Neuronal stem cell (in vitro differentiated cells): ENCODE results near the gene SLC45A2.

Source experiments
- DNase-seq: peaks from one replicate; pipeline ENCODE4 v3.0.0-alpha.2; 2013; ENCODE audit warnings: low spot score
- H2AFZ ChIP-seq: one replicate; pipeline ENCODE4 v1.6.1; 2013; ENCODE audit warnings: mild to moderate bottlenecking, low read length, inconsistent platforms
- H2AK5ac ChIP-seq: 2 replicates; pipeline ENCODE4 v1.6.1; 2013; ENCODE audit warnings: low read depth, mild to moderate bottlenecking, inconsistent platforms, low read length, moderate library complexity, mixed read lengths
- H2BK120ac ChIP-seq: 2 replicates; pipeline ENCODE4 v1.6.1; 2013; ENCODE audit warnings: low read depth, mild to moderate bottlenecking, inconsistent platforms, low read length, moderate library complexity, mixed read lengths
- H2BK12ac ChIP-seq: one replicate; pipeline ENCODE4 v1.6.1; 2013; ENCODE audit warnings: low read length, inconsistent platforms
- H2BK15ac ChIP-seq: 2 replicates; pipeline ENCODE4 v1.6.1; 2013; ENCODE audit warnings: mild to moderate bottlenecking, low read length, inconsistent platforms, mixed read lengths
- H2BK5ac ChIP-seq: one replicate; pipeline ENCODE4 v1.6.1; 2013; ENCODE audit warnings: inconsistent platforms, mild to moderate bottlenecking, low read length, moderate library complexity
- H3K14ac ChIP-seq: one replicate; pipeline ENCODE4 v1.6.1; 2013; ENCODE audit warnings: low read length, inconsistent platforms
- H3K18ac ChIP-seq: 2 replicates; pipeline ENCODE4 v1.6.1; 2013; ENCODE audit warnings: low read length, inconsistent platforms
- H3K23ac ChIP-seq: 2 replicates; pipeline ENCODE4 v1.6.1; 2013; ENCODE audit warnings: low read depth, mild to moderate bottlenecking, mixed read lengths, low read length, inconsistent platforms; ENCODE audit not compliant: poor library complexity
- H3K27ac ChIP-seq: replicated peaks from 3 replicates; pipeline ENCODE4 v1.5.1; 2013; ENCODE audit warnings: low read length, inconsistent platforms
- H3K27me3 ChIP-seq, 3 experiments: 2 replicates each; pipeline ENCODE4 v1.6.1; 2013; ENCODE audit warnings: low read length in 3 of 3, mild to moderate bottlenecking in 2 of 3, inconsistent platforms in 1 of 3, low read depth in 1 of 3, mixed read lengths in 1 of 3, moderate library complexity in 1 of 3; ENCODE audit not compliant: control insufficient read depth in 3 of 3, insufficient read depth in 3 of 3
- H3K36me3 ChIP-seq, 2 donors: replicated peaks in 1 of 2; 2 replicates each; pipeline ENCODE4 v1.6.1; 2013; ENCODE audit warnings: low read length in 2 of 2; ENCODE audit not compliant: control insufficient read depth in 2 of 2, insufficient read depth in 2 of 2
- H3K4ac ChIP-seq: 2 replicates; pipeline ENCODE4 v1.6.1; 2013; ENCODE audit warnings: inconsistent platforms, mild to moderate bottlenecking, low read length, moderate library complexity
- H3K4me1 ChIP-seq, 2 donors: 1 replicate in 1 of 2; 2 replicates in 1 of 2; pipeline ENCODE4 v1.6.1; 2013; ENCODE audit warnings: low read length in 2 of 2, low read depth in 1 of 2; ENCODE audit not compliant: control insufficient read depth in 2 of 2, insufficient read depth in 1 of 2
- H3K4me2 ChIP-seq: one replicate; pipeline ENCODE4 v1.6.1; 2013; ENCODE audit warnings: mild to moderate bottlenecking, low read length, inconsistent platforms; ENCODE audit not compliant: insufficient read depth, poor library complexity, severe bottlenecking
- H3K4me3 ChIP-seq, 2 donors: 2 replicates each; pipeline ENCODE4 v1.5.1; 2013; ENCODE audit warnings: low read length in 2 of 2, mild to moderate bottlenecking in 2 of 2, inconsistent platforms in 1 of 2, moderate library complexity in 1 of 2
- H3K79me1 ChIP-seq: one replicate; pipeline ENCODE4 v1.6.1; 2013; ENCODE audit warnings: low read depth, mild to moderate bottlenecking, inconsistent platforms, low read length, moderate library complexity
- H3K9ac ChIP-seq: one replicate; pipeline ENCODE4 v1.6.1; 2013; ENCODE audit warnings: mild to moderate bottlenecking, low read depth, low read length, inconsistent platforms; ENCODE audit not compliant: poor library complexity
- H3K9me3 ChIP-seq, 2 donors: replicated peaks in 1 of 2; 2 replicates each; pipeline versions ENCODE3 to v1.6.1; 2013; ENCODE audit warnings: low read length in 2 of 2, mild to moderate bottlenecking in 2 of 2, inconsistent platforms in 1 of 2, low read depth in 1 of 2, mixed read lengths in 1 of 2, moderate library complexity in 1 of 2; ENCODE audit not compliant: control insufficient read depth in 2 of 2, insufficient read depth in 1 of 2
- H4K8ac ChIP-seq: one replicate; pipeline ENCODE4 v1.6.1; 2013; ENCODE audit warnings: low read depth, mild to moderate bottlenecking, inconsistent platforms, low read length, moderate library complexity
- H4K91ac ChIP-seq: one replicate; pipeline ENCODE4 v1.6.1; 2013; ENCODE audit warnings: low read length, low read depth, mild to moderate bottlenecking, inconsistent platforms; ENCODE audit not compliant: poor library complexity
- WGBS, 2 donors: extraction: QIAGEN DNeasy Blood & Tissue Kit; methylation state at CpG; one replicate each; pipeline ENCODE4 v1.1.7; 2013; ENCODE audit warnings: missing lambda C conversion rate in 2 of 2, mixed read lengths in 1 of 2; ENCODE audit not compliant: insufficient read length in 2 of 2, insufficient replicate concordance in 1 of 2; ENCODE audit errors: extremely low coverage in 2 of 2; 5-methylcytosine and 5-hydroxymethylcytosine counted together

Gene SLC45A2

GRCh38 chr5:34016222-34016621 is 31.7 kb upstream of the SLC45A2 start:
- Histone ChIP-seq H2BK120ac (no peak overlapping the region), H3K14ac (no peak overlapping the region), H4K8ac (no peak overlapping the region), H3K4me1 (no peaks in the 10 kb centered on the region), H2AK5ac (no peak overlapping the region), H3K27me3 (peaks cover 0 to 2% (median 0%) of the 10 kb centered on the region in 3 experiments), H2BK15ac (no peak overlapping the region), H3K36me3 (peaks cover 0 to 13% of the 10 kb centered on the region in 2 donors), H3K79me1 (no peaks in the 10 kb centered on the region), H3K18ac (no peak overlapping the region), H3K27ac (no peak overlapping the region), H4K91ac (no peak overlapping the region), H3K23ac (no peak overlapping the region), H2BK5ac (no peak overlapping the region), H3K4me2 (no peak overlapping the region), H2BK12ac (no peak overlapping the region), H3K9ac (no peak overlapping the region), H2AFZ (no peak overlapping the region), H3K4me3 (no peak overlapping the region), H3K4ac (no peak overlapping the region), H3K9me3 (no peaks in the 10 kb centered on the region)
- WGBS, 2 donors: no CpG with 5 or more reads among the region's 5 CpGs
- DNase-seq: no peak

GRCh38 chr5:34015120-34015822 is 30.8 kb upstream of the SLC45A2 start:
- Histone ChIP-seq H3K23ac (no peak overlapping the region), H3K27ac (no peak overlapping the region), H3K36me3 (peaks cover 0 to 6% of the 10 kb centered on the region in 2 donors), H3K4me3 (no peak overlapping the region), H3K27me3 (peaks cover 0 to 2% (median 0%) of the 10 kb centered on the region in 3 experiments), H2AFZ (no peak overlapping the region), H4K8ac (no peak overlapping the region), H2BK12ac (no peak overlapping the region), H2BK15ac (no peak overlapping the region), H3K4ac (no peak overlapping the region), H3K9ac (no peak overlapping the region), H3K18ac (no peak overlapping the region), H4K91ac (no peak overlapping the region), H3K4me1 (no peaks in the 10 kb centered on the region), H3K9me3 (no peaks in the 10 kb centered on the region), H3K4me2 (no peak overlapping the region), H3K79me1 (no peaks in the 10 kb centered on the region), H2AK5ac (no peak overlapping the region), H2BK120ac (no peak overlapping the region), H2BK5ac (no peak overlapping the region), H3K14ac (no peak overlapping the region)
- WGBS, 2 donors: no CpG with 5 or more reads among the region's 4 CpGs
- DNase-seq: no peak

- no CpG with 5 or more reads among the region's 2 CpGs for WGBS, 2 donors
- Histone ChIP-seq H3K27ac (no peak overlapping the region), H3K4ac (no peak overlapping the region), H2BK15ac (no peak overlapping the region), H3K36me3 (peaks cover 0 to 4% of the 10 kb centered on the region in 2 donors), H3K4me3 (no peak overlapping the region), H2AK5ac (no peak overlapping the region), H3K4me1 (no peaks in the 10 kb centered on the region), H3K23ac (no peak overlapping the region), H3K27me3 (peaks cover 0 to 2% (median 0%) of the 10 kb centered on the region in 3 experiments), H3K4me2 (no peak overlapping the region), H4K8ac (no peak overlapping the region), H3K9ac (no peak overlapping the region), H2AFZ (no peak overlapping the region), H3K9me3 (no peaks in the 10 kb centered on the region), H3K18ac (no peak overlapping the region), H2BK120ac (no peak overlapping the region), H3K14ac (no peak overlapping the region), H2BK5ac (no peak overlapping the region), H2BK12ac (no peak overlapping the region), H3K79me1 (no peaks in the 10 kb centered on the region), H4K91ac (no peak overlapping the region)
- no peak for DNase-seq
These were observed 30.1 kb upstream of the SLC45A2 start for GRCh38 chr5:34014626-34015025.

DNA sequence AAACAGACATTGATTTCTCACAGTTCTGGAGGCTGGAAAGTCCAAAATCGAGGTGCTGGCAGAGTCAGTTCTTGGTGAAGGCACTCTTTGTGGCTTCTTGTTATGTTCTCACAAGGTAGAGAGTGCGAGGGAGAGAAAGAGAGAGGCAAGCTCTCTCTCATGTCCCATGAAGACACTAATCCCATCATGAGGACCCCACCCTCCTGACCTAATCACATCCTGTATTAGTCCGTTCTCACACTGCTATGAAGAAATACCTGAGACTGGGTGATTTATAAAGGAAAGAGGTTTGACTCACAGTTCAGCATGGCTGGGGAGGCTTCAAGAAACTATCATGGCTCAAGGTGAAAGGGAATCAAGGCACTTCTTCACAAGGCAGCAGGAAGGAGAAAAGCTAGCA is 29.1 kb upstream of the SLC45A2 start:
- H3K4me2 ChIP-seq: no peak overlapping the region
- H2BK120ac ChIP-seq: no peak overlapping the region
- no peak overlapping the region for H2BK12ac ChIP-seq
- no peaks in the 10 kb centered on the region for H3K9me3 ChIP-seq
- H3K79me1 ChIP-seq: no peaks in the 10 kb centered on the region
- DNase-seq: no peak
- no peak overlapping the region for H2BK15ac ChIP-seq
- H2AK5ac ChIP-seq: no peak overlapping the region
- H3K4me3 ChIP-seq: no peak overlapping the region
- no peak overlapping the region for H3K18ac ChIP-seq
- WGBS, 2 donors: no CpG with 5 or more reads among the region's 3 CpGs
- peaks cover 0 to 2% (median 0%) of the 10 kb centered on the region in 3 experiments for H3K27me3 ChIP-seq
- H3K4me1 ChIP-seq: no peaks in the 10 kb centered on the region
- H3K36me3 ChIP-seq: no peaks in the 10 kb centered on the region
- no peak overlapping the region for H3K23ac ChIP-seq
- H4K8ac ChIP-seq: no peak overlapping the region
- H3K27ac ChIP-seq: no peak overlapping the region
- no peak overlapping the region for H3K4ac ChIP-seq
- no peak overlapping the region for H2AFZ ChIP-seq
- H3K14ac ChIP-seq: no peak overlapping the region
- H2BK5ac ChIP-seq: no peak overlapping the region
- no peak overlapping the region for H4K91ac ChIP-seq
- no peak overlapping the region for H3K9ac ChIP-seq
